CD4-positive, alpha-beta memory T cell (primary cell): ENCODE data around the gene FBXO31. TPM values are rescaled to one million over a fixed set of nuclear protein-coding genes. Genes with fewer than 3 reads are reported as not detected.
A peak's percentile ranks its signal among the peaks of the same experiment; 100 is the strongest.

Experiments
- CTCF ChIA-PET: fragments of 350-600 bp; sonication (Branson Sonifier 250); formaldehyde crosslinking; loops from one replicate; lab custom pipeline; 2021; ENCODE audit warnings: inconsistent platforms; ENCODE audit not compliant: partially characterized antibody; lab: Charles Lee
- POLR2A ChIA-PET: fragments of 350-600 bp; sonication (Branson Sonifier 250); formaldehyde crosslinking; loops from one replicate; lab custom pipeline; 2021; ENCODE audit not compliant: partially characterized antibody; lab: Charles Lee
- DNase-seq, 5 donors: peaks; one replicate each; pipeline versions ENCODE4 v3.0.0 to v3.0.0-alpha.2; 2020 to 2022; ENCODE audit warnings: mixed read lengths in 1 of 5
- H3K27ac ChIP-seq: one replicate; pipeline ENCODE4 v1.7.0; 2013; ENCODE audit warnings: low read depth, low read length
- H3K27me3 ChIP-seq: 2 replicates; pipeline ENCODE4 v1.7.0; 2013; ENCODE audit warnings: mild to moderate bottlenecking, low read length, moderate library complexity; ENCODE audit not compliant: insufficient read depth
- H3K36me3 ChIP-seq: 2 replicates; pipeline ENCODE4 v1.7.0; 2013; ENCODE audit warnings: mild to moderate bottlenecking, low read length, moderate library complexity; ENCODE audit not compliant: insufficient read depth
- H3K4me1 ChIP-seq: 2 replicates; pipeline ENCODE4 v1.7.0; 2013; ENCODE audit warnings: mild to moderate bottlenecking, low read length, moderate library complexity; ENCODE audit not compliant: insufficient read depth
- H3K4me3 ChIP-seq, 2 donors: one replicate each; pipeline ENCODE4 v1.7.0; 2013; ENCODE audit warnings: low read length in 2 of 2, mild to moderate bottlenecking in 1 of 2
- H3K9me3 ChIP-seq, 2 donors: one replicate each; pipeline ENCODE4 v1.7.0; 2013; ENCODE audit warnings: low read length in 2 of 2, control low read depth in 1 of 2; ENCODE audit not compliant: control insufficient read depth in 1 of 2
- H3K27ac Mint-ChIP-seq, 7 donors: one replicate each; pipeline ENCODE4 v1.8.0; 2020 to 2021; ENCODE audit warnings: mixed read lengths in 7 of 7, mild to moderate bottlenecking in 6 of 7, inconsistent platforms in 3 of 7, moderate library complexity in 3 of 7
- H3K27me3 Mint-ChIP-seq, 2 donors: one replicate each; pipeline ENCODE4 v1.8.0; 2020 to 2021; ENCODE audit warnings: mixed read lengths in 2 of 2
- H3K36me3 Mint-ChIP-seq, 2 donors: one replicate each; pipeline ENCODE4 v1.8.0; 2020 to 2021; ENCODE audit warnings: mixed read lengths in 2 of 2, inconsistent platforms in 1 of 2, mild to moderate bottlenecking in 1 of 2
- H3K4me1 Mint-ChIP-seq, 4 donors: one replicate each; pipeline ENCODE4 v1.8.0; 2020 to 2021; ENCODE audit warnings: mixed read lengths in 4 of 4, mild to moderate bottlenecking in 1 of 4
- H3K4me3 Mint-ChIP-seq, 8 donors: one replicate each; pipeline ENCODE4 v1.8.0; 2020 to 2021; ENCODE audit warnings: mixed read lengths in 8 of 8, mild to moderate bottlenecking in 7 of 8, moderate library complexity in 6 of 8, inconsistent platforms in 3 of 8
- H3K9me3 Mint-ChIP-seq, 8 donors: one replicate each; pipeline ENCODE4 v1.8.0; 2020 to 2021; ENCODE audit warnings: mixed read lengths in 8 of 8, mild to moderate bottlenecking in 5 of 8, inconsistent platforms in 3 of 8, moderate library complexity in 1 of 8
- intact Hi-C: fragments of 100-400 bp; cut with micrococcal nuclease; formaldehyde crosslinking; loops from one replicate; pipeline ENCODE4 v1.15.1; 2023
- polyA plus RNA-seq, 2 donors: library from polyadenylated mRNA; unstranded; fragments of 300-500 nt; fragmentation: Illumina TruSeq; gene quantifications; one replicate each; pipeline ENCODE4 v1.2.3, GENCODE V29; 2021
- total RNA-seq, 2 experiments: library from RNA; stranded (reverse); gene quantifications; one replicate each; pipeline ENCODE4 v1.2.3, GENCODE V29; 2021

Gene FBXO31
- total and polyA plus RNA-seq, 4 experiments from 2014 or later = 22.9 to 44.6 (median 34.5) TPM

DNA sequence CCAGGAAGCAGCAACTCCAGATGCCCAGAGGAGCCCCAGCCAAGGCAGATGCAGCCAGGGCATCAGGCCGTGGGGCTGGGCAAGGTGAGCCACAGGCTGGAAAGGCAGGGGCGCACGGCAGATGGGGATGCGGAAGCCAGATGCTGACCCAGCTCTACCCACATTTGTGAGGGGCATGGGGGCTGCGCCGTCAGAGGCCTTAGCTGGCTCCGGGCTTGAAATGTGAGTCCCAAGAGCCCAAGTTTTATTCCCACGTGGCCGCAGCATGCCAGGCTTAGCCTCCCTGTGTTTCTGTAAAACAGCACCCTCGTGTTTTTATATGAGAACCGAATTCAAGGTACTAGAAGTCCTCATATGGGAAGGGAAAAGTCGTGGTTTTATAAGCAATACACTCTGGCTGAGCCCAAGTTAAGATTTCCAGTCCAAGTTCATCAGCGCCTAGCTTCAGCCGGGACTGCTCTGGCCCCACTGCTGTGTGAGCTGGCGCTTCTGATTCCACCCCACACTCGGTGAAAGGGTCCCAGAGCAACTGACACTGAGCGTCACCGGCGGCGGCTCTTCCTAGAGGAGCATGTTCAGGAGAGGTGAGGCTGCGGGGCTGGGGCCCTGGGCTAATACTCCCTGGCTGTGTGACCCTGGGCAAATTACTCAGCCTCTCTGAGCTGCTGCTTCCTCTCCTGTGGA, 59.7 kb downstream of the FBXO31 start:
- H3K36me3 ChIP-seq = no peaks in the 10 kb centered on the region
- no peak for DNase-seq
- Mint-ChIP-seq H3K9me3 (no peaks in the 10 kb centered on the region), H3K4me1 (peaks cover 3 to 10% (median 6%) of the 10 kb centered on the region in 4 donors), H3K27ac (no peak overlapping the region), H3K36me3 (peaks cover 0 to 7% of the 10 kb centered on the region in 2 donors), H3K27me3 (no peaks in the 10 kb centered on the region), H3K4me3 (no peak overlapping the region)
- POLR2A ChIA-PET = no interaction called here
- no peak overlapping the region for H3K27ac ChIP-seq
- H3K4me3 ChIP-seq = no peak overlapping the region
- intact Hi-C loops = loop anchor here (1.0 kb wide), 1 partner anchor 70 kb away; no protein-coding TSS in a partner anchor
- H3K4me1 ChIP-seq = peaks cover 4% of the 10 kb centered on the region
- no peaks in the 10 kb centered on the region for H3K27me3 ChIP-seq
- no peaks in the 10 kb centered on the region for H3K9me3 ChIP-seq
- CTCF ChIA-PET = interaction anchor here (1.1 to 6.4 kb wide), 6 partner anchors 10 to 263 kb away, joined by 3 to 41 read pairs (median 6); partner anchors contain the start of gene FBXO31

GRCh38 chr16:87322833-87323726, 60.5 kb downstream of the FBXO31 start:
- Mint-ChIP-seq H3K27ac (no peak overlapping the region), H3K36me3 (peaks cover 0 to 5% of the 10 kb centered on the region in 2 donors), H3K4me1 (peaks cover 11 to 17% (median 14%) of the 10 kb centered on the region in 4 donors), H3K9me3 (no peaks in the 10 kb centered on the region), H3K27me3 (no peaks in the 10 kb centered on the region), H3K4me3 (no peak overlapping the region)
- no peaks in the 10 kb centered on the region for H3K9me3 ChIP-seq
- H3K4me1 ChIP-seq = peaks cover 10% of the 10 kb centered on the region
- H3K4me3 ChIP-seq = no peak overlapping the region
- H3K36me3 ChIP-seq = no peaks in the 10 kb centered on the region
- no peaks in the 10 kb centered on the region for H3K27me3 ChIP-seq
- DNase-seq = no peak
- intact Hi-C loops = no loop called here
- CTCF ChIA-PET = interaction anchor here (1.5 to 6.4 kb wide), 4 partner anchors 10 to 263 kb away, joined by 3 to 41 read pairs (median 6); partner anchors contain the start of gene FBXO31
- H3K27ac ChIP-seq = no peak overlapping the region
- POLR2A ChIA-PET = no interaction called here

DNA sequence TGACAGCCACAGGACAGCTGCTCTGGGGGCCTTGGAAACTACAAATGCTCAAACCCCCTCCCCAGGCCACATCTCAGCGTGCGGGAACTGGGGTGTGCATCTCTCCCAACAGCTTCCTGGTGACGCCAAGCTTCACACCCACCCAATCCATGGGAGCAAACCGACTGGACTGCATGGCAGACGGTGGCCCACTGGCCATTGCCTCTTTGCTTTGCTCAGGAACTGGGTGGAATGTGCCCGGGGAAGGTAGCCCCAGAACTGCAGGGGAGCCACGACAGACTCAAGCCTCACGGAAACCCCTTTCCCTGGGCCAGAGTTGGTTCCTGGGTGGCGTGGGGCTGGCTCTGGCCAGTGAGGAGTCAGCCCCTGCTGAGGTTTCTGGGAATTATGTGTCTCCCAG, 61.2 kb downstream of the FBXO31 start:
- H3K27ac Mint-ChIP-seq = no peak overlapping the region
- H3K36me3 Mint-ChIP-seq = peaks cover 0 to 6% of the 10 kb centered on the region in 2 donors
- no peaks in the 10 kb centered on the region for H3K36me3 ChIP-seq
- H3K4me1 ChIP-seq = peaks cover 14% of the 10 kb centered on the region
- H3K9me3 ChIP-seq = no peaks in the 10 kb centered on the region
- no peaks in the 10 kb centered on the region for H3K27me3 Mint-ChIP-seq
- H3K4me3 ChIP-seq = no peak overlapping the region
- no peak overlapping the region for H3K4me3 Mint-ChIP-seq
- ChIA-PET CTCF (interaction anchor here (0.8 to 6.4 kb wide), 3 partner anchors 10 to 72 kb away, joined by 3 to 41 read pairs (median 4); no protein-coding TSS in a partner anchor), POLR2A (interaction anchor here (1.1 to 1.2 kb wide), 2 partner anchors 61 to 66 kb away, joined by 3 to 5 read pairs; partner anchors contain the start of gene FBXO31)
- no peaks in the 10 kb centered on the region for H3K27me3 ChIP-seq
- H3K27ac ChIP-seq = no peak overlapping the region
- DNase-seq = no peak
- intact Hi-C loops = no loop called here
- H3K9me3 Mint-ChIP-seq = no peaks in the 10 kb centered on the region
- peaks cover 14 to 25% (median 18%) of the 10 kb centered on the region in 4 donors for H3K4me1 Mint-ChIP-seq

- Histone ChIP-seq H3K27me3 (no peaks in the 10 kb centered on the region), H3K4me3 (no peak overlapping the region), H3K9me3 (no peaks in the 10 kb centered on the region), H3K36me3 (no peaks in the 10 kb centered on the region), H3K27ac (no peak overlapping the region), H3K4me1 (peaks cover 14% of the 10 kb centered on the region)
- H3K4me1 Mint-ChIP-seq = peaks cover 14 to 28% (median 20%) of the 10 kb centered on the region in 4 donors
- no peaks in the 10 kb centered on the region for H3K9me3 Mint-ChIP-seq
- intact Hi-C loops = no loop called here
- peak overlapping the region in 2 of 7 donors; percentile 53 to 80 for H3K27ac Mint-ChIP-seq
- no peak overlapping the region for H3K4me3 Mint-ChIP-seq
- CTCF ChIA-PET = interaction anchor here (0.8 to 6.4 kb wide), 3 partner anchors 9 to 73 kb away, joined by 3 to 41 read pairs (median 4); no protein-coding TSS in a partner anchor
- no peak for DNase-seq
- H3K27me3 Mint-ChIP-seq = no peaks in the 10 kb centered on the region
- POLR2A ChIA-PET = interaction anchor here (1.1 to 1.2 kb wide), 2 partner anchors 62 to 67 kb away, joined by 3 to 5 read pairs; partner anchors contain the start of gene FBXO31
- H3K36me3 Mint-ChIP-seq = peaks cover 0 to 9% of the 10 kb centered on the region in 2 donors
Observed at GRCh38 chr16:87321336-87322107, 62.1 kb downstream of the FBXO31 start.

DNA sequence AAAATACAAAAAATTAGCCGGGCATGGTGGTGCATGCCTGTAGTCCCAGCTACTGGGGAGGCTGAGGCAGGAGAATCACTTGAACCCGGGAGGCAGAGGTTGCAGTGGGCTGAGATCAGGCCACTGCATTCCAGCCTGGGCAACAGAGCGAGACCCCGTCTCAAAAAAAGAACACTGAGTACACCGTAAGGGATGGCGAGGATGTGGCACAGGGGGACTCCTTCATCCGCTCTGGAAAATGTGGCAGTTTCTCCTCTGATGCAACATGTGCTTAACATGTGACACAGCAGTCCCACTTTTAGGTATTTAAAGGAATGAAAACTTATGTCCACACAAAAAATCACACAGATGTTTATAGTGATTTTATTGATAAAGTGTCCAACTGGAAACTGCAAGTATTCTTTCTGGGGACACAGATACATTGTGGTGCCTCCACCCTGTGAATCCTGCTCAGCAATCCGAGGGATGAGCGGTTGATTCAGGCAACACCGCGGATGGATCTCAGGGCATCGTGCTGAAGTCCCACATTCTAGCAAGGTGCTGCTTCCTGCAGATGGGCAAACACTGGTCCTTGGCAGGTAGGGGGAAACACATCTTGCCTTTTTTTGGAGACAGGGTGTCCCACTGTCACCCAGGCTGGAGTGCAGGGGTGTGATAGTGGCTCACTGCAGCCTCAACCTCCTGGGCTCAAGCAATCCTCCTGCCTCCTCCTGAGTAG, 62.9 kb downstream of the FBXO31 start:
- Mint-ChIP-seq H3K9me3 (no peaks in the 10 kb centered on the region), H3K27me3 (no peaks in the 10 kb centered on the region), H3K4me3 (no peak overlapping the region), H3K36me3 (peaks cover 0 to 9% of the 10 kb centered on the region in 2 donors), H3K27ac (peak overlapping the region in 1 of 7 donors; percentile 53), H3K4me1 (peaks cover 13 to 24% (median 18%) of the 10 kb centered on the region in 4 donors)
- ChIA-PET POLR2A (interaction anchor here (5.3 kb wide), 1 partner anchor 73 kb away, joined by 32 read pairs; the partner anchor contains the start of gene MAP1LC3B), CTCF (no interaction called here)
- no peak overlapping the region for H3K27ac ChIP-seq
- intact Hi-C loops = no loop called here
- H3K27me3 ChIP-seq = no peaks in the 10 kb centered on the region
- H3K4me3 ChIP-seq = no peak overlapping the region
- peaks cover 14% of the 10 kb centered on the region for H3K4me1 ChIP-seq
- H3K9me3 ChIP-seq = no peaks in the 10 kb centered on the region
- DNase-seq = no peak
- H3K36me3 ChIP-seq = no peaks in the 10 kb centered on the region

DNA sequence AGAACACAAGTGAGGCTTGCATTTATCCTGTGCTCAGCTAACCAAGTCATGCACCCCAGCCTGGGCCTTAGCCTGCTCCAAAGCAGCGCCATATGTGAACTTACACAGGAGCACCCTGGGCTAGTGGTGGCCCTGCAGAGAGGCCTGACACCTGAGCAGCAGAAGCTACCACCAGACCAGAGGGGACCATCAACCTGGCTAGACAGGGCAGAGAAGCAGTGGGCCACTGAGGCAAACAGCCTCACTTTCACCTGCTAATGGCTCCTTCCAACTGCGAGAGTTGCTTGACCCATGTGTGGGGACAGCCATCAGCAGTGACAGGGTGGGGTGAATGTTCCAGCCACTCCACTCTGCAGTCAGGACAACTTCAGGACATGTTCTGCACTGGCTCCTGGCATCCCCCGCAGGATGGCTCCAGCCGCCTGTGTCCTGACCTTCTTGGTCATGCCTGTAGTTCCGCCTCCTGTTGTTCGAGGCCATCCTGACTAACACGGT, 63.5 kb downstream of the FBXO31 start:
- POLR2A ChIA-PET = interaction anchor here (3.8 to 5.3 kb wide), 2 partner anchors 63 to 74 kb away, joined by 32 to 48 read pairs; partner anchors contain the start of genes FBXO31 and MAP1LC3B
- H3K27me3 ChIP-seq = no peaks in the 10 kb centered on the region
- peaks cover 13% of the 10 kb centered on the region for H3K4me1 ChIP-seq
- peak overlapping the region in 1 of 7 donors; percentile 15 for H3K27ac Mint-ChIP-seq
- H3K4me3 Mint-ChIP-seq = no peak overlapping the region
- CTCF ChIA-PET = no interaction called here
- no peaks in the 10 kb centered on the region for H3K9me3 Mint-ChIP-seq
- peaks cover 0 to 9% of the 10 kb centered on the region in 2 donors for H3K36me3 Mint-ChIP-seq
- H3K27ac ChIP-seq = no peak overlapping the region
- no peaks in the 10 kb centered on the region for H3K27me3 Mint-ChIP-seq
- H3K9me3 ChIP-seq = no peaks in the 10 kb centered on the region
- intact Hi-C loops = no loop called here
- H3K4me3 ChIP-seq = no peak overlapping the region
- H3K4me1 Mint-ChIP-seq = peaks cover 13 to 24% (median 18%) of the 10 kb centered on the region in 4 donors
- H3K36me3 ChIP-seq = no peaks in the 10 kb centered on the region
- DNase-seq = no peak
